HepG2 (cell line): ENCODE measurements around the gene RNF213. TPM values are rescaled to one million over a fixed set of nuclear protein-coding genes. Genes with fewer than 3 reads are reported as not detected.

Experiments used
- ATAC-seq: fragments of 200-7000 bp; cut with Tn5 transposase; 3 replicates; pipeline ENCODE4 v1.9.1; 2020; ENCODE audit warnings: mild to moderate bottlenecking, moderate library complexity
- BruUV-seq: library from RNA; stranded (reverse); fragments of 400-500 nt; replicated peaks from 2 replicates; lab custom pipeline; 2021; lab: Mats Ljungman, UMichigan
- CTCF ChIA-PET: fragments of 300-600 bp; formaldehyde crosslinking; extraction: SDS; loops from one replicate; lab custom pipeline; 2021; ENCODE audit warnings: low total read pairs, inconsistent platforms, low intra/inter-chr PET ratio; lab: Yijun Ruan, JAX
- POLR2A ChIA-PET: fragments of 350-600 bp; sonication (Branson Sonifier 250); formaldehyde crosslinking; loops from one replicate; lab custom pipeline; 2020; ENCODE audit warnings: antibody characterized with exemption, inconsistent platforms; lab: Yijun Ruan, JAX
- DNase-seq: peaks from one replicate; pipeline ENCODE4 v3.0.0-alpha.2; 2015; ENCODE audit warnings: low spot score
- FAIRE-seq: peaks from 3 replicates; lab custom pipeline; 2011; peaks lifted over from hg19 to GRCh38; lab: Jason Lieb, UNC
- H2AFZ ChIP-seq: one replicate; pipeline ENCODE4 v1.6.1; 2011; ENCODE audit warnings: low read length, inconsistent platforms
- H3K27ac ChIP-seq: fragments of 300-600 bp; 3 replicates; pipeline ENCODE4 v1.8.0; 2011; ENCODE audit warnings: mixed run types, mild to moderate bottlenecking, mixed read lengths, low read length, inconsistent platforms; ENCODE audit not compliant: insufficient read depth; ENCODE audit errors: extremely low read length
- H3K27me3 ChIP-seq, 2 experiments: fragments of 200-600 bp in 1 of 2; 2 replicates in 1 of 2; 3 replicates in 1 of 2; pipeline versions ENCODE4 v1.6.0 to v1.8.0; 2011; ENCODE audit warnings: low read length in 2 of 2, mild to moderate bottlenecking in 2 of 2, moderate library complexity in 2 of 2, inconsistent platforms in 1 of 2; ENCODE audit not compliant: insufficient read depth in 2 of 2, control insufficient read depth in 1 of 2
- H3K36me3 ChIP-seq, 2 experiments: fragments of 200-600 bp in 1 of 2; replicated peaks in 1 of 2; 2 replicates in 1 of 2; 3 replicates in 1 of 2; pipeline versions ENCODE4 v1.5.1 to v1.8.0; 2011; ENCODE audit warnings: low read length in 2 of 2, inconsistent platforms in 1 of 2; ENCODE audit not compliant: insufficient read depth in 2 of 2, control insufficient read depth in 1 of 2
- H3K4me1 ChIP-seq: 2 replicates; pipeline ENCODE4 v1.5.1; 2012; ENCODE audit warnings: low read length, inconsistent platforms; ENCODE audit not compliant: insufficient read depth
- H3K4me2 ChIP-seq: 2 replicates; pipeline ENCODE4 v1.6.0; 2011; ENCODE audit warnings: low read depth, low read length, inconsistent platforms
- H3K4me3 ChIP-seq, 3 experiments: fragments of 200-600 bp in 1 of 3; sonication (generic), shearing (Covaris generic) in 1 of 3; replicated peaks in 1 of 3; 2 replicates each; pipeline ENCODE4 v1.5.1; 2011 to 2016; ENCODE audit warnings: low read length in 3 of 3, inconsistent platforms in 2 of 3, low read depth in 2 of 3, mild to moderate bottlenecking in 2 of 3, control low read depth in 1 of 3, mixed read lengths in 1 of 3; ENCODE audit not compliant: insufficient read depth in 1 of 3
- H3K79me2 ChIP-seq: one replicate; pipeline ENCODE4 v1.6.1; 2011; ENCODE audit warnings: low read length, inconsistent platforms; ENCODE audit not compliant: insufficient read depth
- H3K9ac ChIP-seq: 2 replicates; pipeline ENCODE4 v1.6.0; 2011; ENCODE audit warnings: mild to moderate bottlenecking, low read depth, low read length, inconsistent platforms; ENCODE audit not compliant: insufficient read depth
- H3K9me3 ChIP-seq: 2 replicates; pipeline ENCODE4 v1.5.1; 2012; ENCODE audit warnings: mild to moderate bottlenecking, low read length
- H4K20me1 ChIP-seq: 2 replicates; pipeline ENCODE4 v1.6.0; 2011; ENCODE audit warnings: inconsistent platforms, mild to moderate bottlenecking, low read length, moderate library complexity; ENCODE audit not compliant: insufficient read depth
- ADNP ChIP-seq: sonication (generic); formaldehyde crosslinking; IDR thresholded peaks from 2 replicates; pipeline ENCODE4 v1.4.0; 2020; ENCODE audit warnings: missing genetic modification reagents
- ATM ChIP-seq: fragments of 450-650 bp; IDR thresholded peaks from 2 replicates; pipeline ENCODE4 v1.7.1; 2017; ENCODE audit warnings: mild to moderate bottlenecking, borderline replicate concordance
- FOSL2 ChIP-seq: sonication (generic); formaldehyde crosslinking; IDR thresholded peaks from 2 replicates; pipeline ENCODE4 v1.4.0; 2020; ENCODE audit warnings: missing genetic modification reagents
- FOXJ3 ChIP-seq: sonication (generic); formaldehyde crosslinking; IDR thresholded peaks from 2 replicates; pipeline ENCODE4 v1.4.0; 2020; ENCODE audit warnings: missing genetic modification reagents, mild to moderate bottlenecking, borderline replicate concordance
- GABPB1 ChIP-seq: IDR thresholded peaks from 2 replicates; pipeline ENCODE4 v1.6.1; 2016; ENCODE audit warnings: mild to moderate bottlenecking, missing genetic modification reagents, moderate library complexity, missing compliant biosample characterization
- NBN ChIP-seq: fragments of 450-650 bp; conservative IDR thresholded peaks from 2 replicates; pipeline ENCODE4 v1.6.1; 2017
- NFE2 ChIP-seq: sonication (generic); formaldehyde crosslinking; IDR thresholded peaks from 2 replicates; pipeline ENCODE4 v1.4.0; 2020; ENCODE audit warnings: missing genetic modification reagents
- NFE2L1 ChIP-seq: sonication (generic); formaldehyde crosslinking; IDR thresholded peaks from 2 replicates; pipeline ENCODE4 v1.4.0; 2020; ENCODE audit warnings: missing genetic modification reagents, mild to moderate bottlenecking, borderline replicate concordance
- PCBP2 ChIP-seq: fragments of 200-400 bp; formaldehyde crosslinking; optimal IDR thresholded peaks from 2 replicates; pipeline ENCODE3; 2018; ENCODE audit warnings: low read length, low read depth; ENCODE audit not compliant: poor library complexity, severe bottlenecking
- SOX5 ChIP-seq: IDR thresholded peaks from 2 replicates; pipeline ENCODE4 v1.6.1; 2016; ENCODE audit warnings: borderline replicate concordance
- SOX6 ChIP-seq, 2 experiments: fragments of 450-650 bp in 1 of 2; sonication (generic) in 1 of 2; formaldehyde crosslinking in 1 of 2; IDR thresholded peaks; 2 replicates each; pipeline versions ENCODE4 v1.4.0 to v1.6.1; 2017 to 2020; ENCODE audit warnings: antibody characterized with exemption in 1 of 2, mild to moderate bottlenecking in 1 of 2, missing genetic modification reagents in 1 of 2
- SRSF1 ChIP-seq: fragments of 200-400 bp; formaldehyde crosslinking; optimal IDR thresholded peaks from 2 replicates; pipeline ENCODE3; 2017; ENCODE audit warnings: mild to moderate bottlenecking, low read depth, low read length, moderate library complexity
- U2AF2 ChIP-seq: fragments of 200-400 bp; formaldehyde crosslinking; IDR thresholded peaks from 2 replicates; pipeline ENCODE4 v1.6.1; 2017; ENCODE audit warnings: low read depth, mild to moderate bottlenecking, low read length
- ZBTB10 ChIP-seq: sonication (generic); formaldehyde crosslinking; IDR thresholded peaks from 2 replicates; pipeline ENCODE4 v1.4.0; 2020; ENCODE audit warnings: missing genetic modification reagents, borderline replicate concordance
- ZBTB7B ChIP-seq: sonication (generic); formaldehyde crosslinking; IDR thresholded peaks from 2 replicates; pipeline ENCODE4 v1.4.0; 2020; ENCODE audit warnings: missing genetic modification reagents
- ZC3H4 ChIP-seq: sonication (generic); formaldehyde crosslinking; IDR thresholded peaks from 2 replicates; pipeline ENCODE4 v1.4.0; 2020; ENCODE audit warnings: missing genetic modification reagents, borderline replicate concordance
- ZFAT ChIP-seq: sonication (generic); formaldehyde crosslinking; conservative IDR thresholded peaks from 2 replicates; pipeline ENCODE4 v1.8.1; 2023; ENCODE audit warnings: missing genetic modification reagents, inconsistent platforms
- ZNF234 ChIP-seq: sonication (generic); formaldehyde crosslinking; conservative IDR thresholded peaks from 2 replicates; pipeline ENCODE4 v1.5.1; 2020; ENCODE audit warnings: mild to moderate bottlenecking, missing genetic modification reagents
- ZNF430 ChIP-seq: sonication (generic); formaldehyde crosslinking; IDR thresholded peaks from 2 replicates; pipeline ENCODE4 v1.9.0; 2021; ENCODE audit warnings: mild to moderate bottlenecking, missing genetic modification reagents
- WGBS: methylation state at CpG from one replicate; pipeline ENCODE4 v1.1.6; 2017; ENCODE audit warnings: low lambda C conversion rate; 5-methylcytosine and 5-hydroxymethylcytosine counted together
- in situ Hi-C: cut with HindIII; loops from 2 replicates; pipeline ENCODE4 v1.10.0; 2017; ENCODE audit warnings: low pct_unique_long_range_greater_than_20kb; ENCODE audit not compliant: extremely low pct_ligation_motif_present
- intact Hi-C: fragments of 100-400 bp; cut with micrococcal nuclease; formaldehyde crosslinking; loops from one replicate; pipeline ENCODE4 v1.10.0; 2022; ENCODE audit not compliant: unreplicated experiment
- polyA plus RNA-seq, 8 experiments: library from polyadenylated mRNA; depleted of rRNA in 3 of 8; stranded (reverse) in 7 of 8; unstranded in 1 of 8; fragments of >200 nt; fragmentation: Illumina TruSeq in 4 of 8; extraction: Trizol in 4 of 8; gene quantifications; 2 replicates each; pipeline versions ENCODE4 v1.2.1 to v1.2.3, GENCODE V29; 2011 to 2016; ENCODE audit warnings: low read depth in 4 of 8, missing spikeins in 1 of 8, mixed read lengths in 1 of 8; ENCODE audit not compliant: insufficient read depth in 1 of 8
- total RNA-seq, 5 experiments: library from RNA; depleted of rRNA; stranded (reverse); fragments of >200 nt; fragmentation: Illumina TruSeq; extraction: Trizol; gene quantifications; 2 replicates each; pipeline ENCODE4 v1.2.3, GENCODE V29; 2016; ENCODE audit warnings: low read depth in 1 of 5

The RNF213 gene
- total and polyA plus RNA-seq, 2 of the 13 experiments (the other 11 are each of a cell fraction or from before 2014, with no cell fraction given), result 38.6 to 38.7 TPM

- Histone ChIP-seq H4K20me1 (no peaks in the 10 kb centered on the region; the same call in 1 of the 2 replicates), H3K9ac (no peak overlapping the region), H3K79me2 (no peaks in the 10 kb centered on the region), H3K4me1 (no peaks in the 10 kb centered on the region), H3K27me3 (peaks cover 2 to 8% of the 10 kb centered on the region in 2 experiments; a peak in 2 of 5 replicates), H2AFZ (no peak overlapping the region), H3K4me3 (no peak overlapping the region), H3K4me2 (no peak overlapping the region), H3K27ac (no peak overlapping the region), H3K9me3 (no peaks in the 10 kb centered on the region), H3K36me3 (no peaks in the 10 kb centered on the region)
- TF ChIP-seq ZFAT (CRISPR knock-in tag) (no peak), ZBTB10 (CRISPR knock-in tag) (no peak), U2AF2 (no peak), ATM (no peak), SOX5 (no peak), ZNF234 (CRISPR knock-in tag) (no peak), GABPB1 (no peak), ZNF430 (CRISPR knock-in tag) (no peak), FOSL2 (no peak), ADNP (CRISPR knock-in tag) (no peak), FOXJ3 (CRISPR knock-in tag) (no peak), NBN (no peak), ZBTB7B (CRISPR knock-in tag) (no peak), SOX6 (IDR thresholded peaks at IDR 0.05) (no peak), SOX6 (CRISPR knock-in tag; IDR thresholded peaks at IDR 0.05) (no peak), NFE2 (no peak), ZC3H4 (no peak), PCBP2 (no peak), SRSF1 (no peak), NFE2L1 (CRISPR knock-in tag) (no peak)
- FAIRE-seq (no peak), DNase-seq (no peak), ATAC-seq (no peak; the same call in 2 of the 3 replicates)
- CTCF ChIA-PET, result no interaction called here
- intact Hi-C loops, result no loop called here
- BruUV-seq, result no TSS peak
- in situ Hi-C loops, result no loop called here
- POLR2A ChIA-PET, result no interaction called here
- 4% methylated on average over 4 of the region's 15 CpGs for WGBS
Measured at GRCh38 chr17:80432350-80432955, 171.8 kb downstream of the RNF213 start.
